Osteoblast (primary cell): ENCODE measurements around the gene RAB4A. TPM values are rescaled to one million over a fixed set of nuclear protein-coding genes. Genes with fewer than 3 reads are reported as not detected.

Source experiments
- DNase-seq: peaks from one replicate; pipeline ENCODE4 v3.0.0; 2011; ENCODE audit warnings: low spot score, mixed read lengths; ENCODE audit not compliant: insufficient read length; ENCODE audit errors: missing footprints
- H2AFZ ChIP-seq: 2 replicates; pipeline ENCODE4 v1.6.0; 2011; ENCODE audit warnings: mild to moderate bottlenecking, low read length
- H3K27ac ChIP-seq: 2 replicates; pipeline ENCODE4 v1.5.1; 2011; ENCODE audit warnings: mild to moderate bottlenecking, low read depth, low read length, moderate library complexity
- H3K27me3 ChIP-seq: 2 replicates; pipeline ENCODE4 v1.6.0; 2012; ENCODE audit warnings: mild to moderate bottlenecking, control low read depth, inconsistent platforms, low read length, moderate library complexity; ENCODE audit not compliant: insufficient read depth
- H3K36me3 ChIP-seq: 2 replicates; pipeline ENCODE4 v1.5.1; 2011; ENCODE audit warnings: mild to moderate bottlenecking, low read length, control low read depth, moderate library complexity; ENCODE audit not compliant: insufficient read depth
- H3K4me1 ChIP-seq: 2 replicates; pipeline ENCODE4 v1.5.1; 2011; ENCODE audit warnings: mild to moderate bottlenecking, low read length, control low read depth, moderate library complexity; ENCODE audit not compliant: insufficient read depth
- H3K4me2 ChIP-seq: 2 replicates; pipeline ENCODE4 v1.6.0; 2011; ENCODE audit warnings: mild to moderate bottlenecking, low read length; ENCODE audit not compliant: insufficient read depth
- H3K4me3 ChIP-seq: fragments of 200-600 bp; sonication (generic); 3 replicates; pipeline ENCODE4 v1.5.1; 2012; ENCODE audit warnings: mild to moderate bottlenecking, low read length, inconsistent platforms; ENCODE audit not compliant: insufficient read depth
- H3K79me2 ChIP-seq: 2 replicates; pipeline ENCODE4 v1.6.0; 2012; ENCODE audit warnings: mild to moderate bottlenecking, low read length, control low read depth, inconsistent platforms; ENCODE audit not compliant: insufficient read depth
- H3K9me3 ChIP-seq: 2 replicates; pipeline ENCODE4 v1.5.1; 2011; ENCODE audit warnings: low read depth, low read length, control low read depth
- H4K20me1 ChIP-seq: 2 replicates; pipeline ENCODE4 v1.6.0; 2012; ENCODE audit warnings: mild to moderate bottlenecking, low read length, control low read depth; ENCODE audit not compliant: insufficient read depth
- CTCF ChIP-seq: IDR thresholded peaks from 2 replicates; pipeline ENCODE4 v1.5.1; 2011; ENCODE audit warnings: mild to moderate bottlenecking, low read depth, low read length, moderate library complexity; ENCODE audit errors: extremely low read depth
- total RNA-seq: library from RNA; depleted of rRNA; stranded (reverse); fragments of >200 nt; gene quantifications from 2 replicates; pipeline ENCODE4 v1.2.3, GENCODE V29; 2012

The RAB4A gene
- total RNA-seq, 1 donor = 19.9 TPM

GRCh38 chr1:229249854-229250644, 20.9 kb upstream of the RAB4A start:
- Histone ChIP-seq H3K27ac (no peak overlapping the region), H2AFZ (no peak overlapping the region), H3K4me3 (no peak overlapping the region), H4K20me1 (no peaks in the 10 kb centered on the region), H3K27me3 (no peaks in the 10 kb centered on the region), H3K9me3 (no peaks in the 10 kb centered on the region), H3K4me2 (no peak overlapping the region), H3K4me1 (no peaks in the 10 kb centered on the region), H3K79me2 (no peaks in the 10 kb centered on the region), H3K36me3 (no peaks in the 10 kb centered on the region)
- TF ChIP-seq CTCF = no peak
- DNase-seq = no peak

- Histone ChIP-seq H3K79me2 (no peaks in the 10 kb centered on the region), H3K36me3 (no peaks in the 10 kb centered on the region), H3K27me3 (no peaks in the 10 kb centered on the region), H3K4me1 (no peaks in the 10 kb centered on the region), H3K27ac (no peak overlapping the region), H3K4me3 (no peak overlapping the region), H3K4me2 (no peak overlapping the region), H3K9me3 (no peaks in the 10 kb centered on the region), H4K20me1 (no peaks in the 10 kb centered on the region), H2AFZ (no peak overlapping the region)
- no peak for DNase-seq
- TF ChIP-seq CTCF = no peak
Measured at GRCh38 chr1:229251185-229251584, 19.7 kb upstream of the RAB4A start.

GRCh38 chr1:229252228-229252984, 18.5 kb upstream of the RAB4A start:
- no peaks in the 10 kb centered on the region for H3K27me3 ChIP-seq
- no peaks in the 10 kb centered on the region for H3K79me2 ChIP-seq
- no peaks in the 10 kb centered on the region for H3K9me3 ChIP-seq
- no peaks in the 10 kb centered on the region for H3K4me1 ChIP-seq
- H4K20me1 ChIP-seq = no peaks in the 10 kb centered on the region
- no peak for TF ChIP-seq CTCF
- H3K4me2 ChIP-seq = no peak overlapping the region
- no peak overlapping the region for H2AFZ ChIP-seq
- H3K27ac ChIP-seq = no peak overlapping the region
- DNase-seq = no peak
- no peaks in the 10 kb centered on the region for H3K36me3 ChIP-seq
- no peak overlapping the region for H3K4me3 ChIP-seq
